T-helper 1 cell treated with Interleukin-12 subunit alpha and Interleukin-12 subunit beta and Interleukin-4 antibody, amounts not matched to agents 30 ng/mL and 1 ng/mL, for 36 hours (primary cell): ENCODE data around the gene MACROH2A1. TPM values are rescaled to one million over a fixed set of nuclear protein-coding genes. Genes with fewer than 3 reads are reported as not detected.

ENCODE experiments used
- intact Hi-C: fragments of 100-400 bp; cut with micrococcal nuclease; formaldehyde crosslinking; loops from one replicate; pipeline ENCODE4 v1.15.1; 2024
- total RNA-seq: library from RNA; stranded (reverse); gene quantifications from 2 replicates; pipeline ENCODE4 v1.2.3, GENCODE V29; 2022

MACROH2A1 gene
- total RNA-seq, 1 donor from 2014 or later = 304 TPM

- intact Hi-C loops = no loop called here
Measured at GRCh38 chr5:135382106-135382790, 16.8 kb downstream of the MACROH2A1 start.

- intact Hi-C loops = no loop called here
Measured at GRCh38 chr5:135379046-135379654, 19.9 kb downstream of the MACROH2A1 start.

- intact Hi-C loops = loop anchor here (2.0 kb wide), 1 partner anchor 49 kb away; no protein-coding TSS in a partner anchor
Measured at GRCh38 chr5:135377751-135378680, 21.0 kb downstream of the MACROH2A1 start.

- intact Hi-C loops = loop anchor here (2.0 kb wide), 1 partner anchor 50 kb away; no protein-coding TSS in a partner anchor
Measured at GRCh38 chr5:135376961-135377624, 21.9 kb downstream of the MACROH2A1 start.

- intact Hi-C loops = no loop called here
Measured at GRCh38 chr5:135375040-135375793, 23.8 kb downstream of the MACROH2A1 start.

GRCh38 chr5:135373736-135374515 is 25.1 kb downstream of the MACROH2A1 start:
- intact Hi-C loops = loop anchor here (1.0 kb wide), 1 partner anchor 24 kb away; no protein-coding TSS in a partner anchor

- intact Hi-C loops = loop anchor here (1.0 kb wide), 1 partner anchor 25 kb away; no protein-coding TSS in a partner anchor
Measured at GRCh38 chr5:135372654-135373381, 26.2 kb downstream of the MACROH2A1 start.

- intact Hi-C loops = no loop called here
Measured at GRCh38 chr5:135371622-135372232, 27.3 kb downstream of the MACROH2A1 start.

- intact Hi-C loops = no loop called here
Measured at GRCh38 chr5:135369952-135370351, 29.1 kb downstream of the MACROH2A1 start.

- intact Hi-C loops = no loop called here
Measured at GRCh38 chr5:135367554-135367953, 31.5 kb downstream of the MACROH2A1 start.

- intact Hi-C loops = no loop called here
Measured at GRCh38 chr5:135367076-135367475, 32.0 kb downstream of the MACROH2A1 start.

GRCh38 chr5:135365281-135365680 is 33.8 kb downstream of the MACROH2A1 start:
- intact Hi-C loops = no loop called here

- intact Hi-C loops = loop anchor here (5.0 kb wide), 1 partner anchor 33 kb away; the partner anchor contains the start of gene MACROH2A1
Measured at GRCh38 chr5:135364421-135365262, 34.4 kb downstream of the MACROH2A1 start.

- intact Hi-C loops = loop anchor here (5.0 kb wide), 1 partner anchor 34 kb away; the partner anchor contains the start of gene MACROH2A1
Measured at GRCh38 chr5:135363342-135363741, 35.7 kb downstream of the MACROH2A1 start.

- intact Hi-C loops = loop anchor here (5.0 kb wide), 1 partner anchor 35 kb away; the partner anchor contains the start of gene MACROH2A1
Measured at GRCh38 chr5:135362102-135362501, 36.9 kb downstream of the MACROH2A1 start.

- intact Hi-C loops = loop anchor here (1.0 to 5.0 kb wide), 2 partner anchors 37 to 66 kb away; partner anchors contain the start of gene MACROH2A1
Measured at GRCh38 chr5:135360278-135361274, 38.5 kb downstream of the MACROH2A1 start.
